ENCODE measurements around the gene UBE2D1. TPM values are rescaled to one million over a fixed set of nuclear protein-coding genes. Genes with fewer than 3 reads are reported as not detected.

Gene UBE2D1
- total RNA-seq, 1 donor from 2014 or later = 24.9 TPM

DNA sequence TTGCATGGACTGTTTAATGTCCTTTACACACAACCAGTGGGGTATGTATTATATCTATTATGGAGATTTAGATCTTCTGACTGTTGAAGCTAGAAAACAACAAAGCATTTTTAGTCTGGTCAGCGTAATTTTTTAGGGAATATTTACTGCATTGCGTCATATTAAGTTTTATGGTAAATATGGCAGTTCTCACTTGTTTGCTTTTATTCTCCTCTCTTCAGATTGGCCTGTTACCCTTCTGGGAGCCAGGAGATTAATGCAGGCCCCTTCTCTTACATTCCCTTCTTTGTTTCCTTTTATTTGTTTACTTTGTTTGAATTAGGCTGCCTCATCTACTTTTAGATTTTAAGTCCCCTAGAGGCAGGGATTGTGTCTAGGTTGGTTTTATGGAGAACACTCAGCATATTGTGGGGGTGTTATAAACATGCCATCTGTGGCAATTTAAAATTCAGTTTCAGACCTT, 13.8 kb downstream of the UBE2D1 start:
- no peaks in the 10 kb centered on the region for H3K27me3 Mint-ChIP-seq (ENCODE audit: low read depth)
- TF ChIP-seq, protein P1, sequence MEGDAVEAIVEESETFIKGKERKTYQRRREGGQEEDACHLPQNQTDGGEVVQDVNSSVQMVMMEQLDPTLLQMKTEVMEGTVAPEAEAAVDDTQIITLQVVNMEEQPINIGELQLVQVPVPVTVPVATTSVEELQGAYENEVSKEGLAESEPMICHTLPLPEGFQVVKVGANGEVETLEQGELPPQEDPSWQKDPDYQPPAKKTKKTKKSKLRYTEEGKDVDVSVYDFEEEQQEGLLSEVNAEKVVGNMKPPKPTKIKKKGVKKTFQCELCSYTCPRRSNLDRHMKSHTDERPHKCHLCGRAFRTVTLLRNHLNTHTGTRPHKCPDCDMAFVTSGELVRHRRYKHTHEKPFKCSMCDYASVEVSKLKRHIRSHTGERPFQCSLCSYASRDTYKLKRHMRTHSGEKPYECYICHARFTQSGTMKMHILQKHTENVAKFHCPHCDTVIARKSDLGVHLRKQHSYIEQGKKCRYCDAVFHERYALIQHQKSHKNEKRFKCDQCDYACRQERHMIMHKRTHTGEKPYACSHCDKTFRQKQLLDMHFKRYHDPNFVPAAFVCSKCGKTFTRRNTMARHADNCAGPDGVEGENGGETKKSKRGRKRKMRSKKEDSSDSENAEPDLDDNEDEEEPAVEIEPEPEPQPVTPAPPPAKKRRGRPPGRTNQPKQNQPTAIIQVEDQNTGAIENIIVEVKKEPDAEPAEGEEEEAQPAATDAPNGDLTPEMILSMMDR (conservative IDR thresholded peaks at IDR 0.05) = no peak
- H3K36me3 Mint-ChIP-seq (ENCODE audit: low read depth) = peaks cover 5% of the 10 kb centered on the region
- H3K4me1 Mint-ChIP-seq = peaks cover 21% of the 10 kb centered on the region
- no peak overlapping the region for H3K27ac Mint-ChIP-seq (ENCODE audit: unreplicated experiment)
- no peak overlapping the region for H3K4me3 Mint-ChIP-seq
- H3K9me3 Mint-ChIP-seq = no peaks in the 10 kb centered on the region
- DNase-seq (ENCODE audit: low read depth, low spot score) = no peak

DNA sequence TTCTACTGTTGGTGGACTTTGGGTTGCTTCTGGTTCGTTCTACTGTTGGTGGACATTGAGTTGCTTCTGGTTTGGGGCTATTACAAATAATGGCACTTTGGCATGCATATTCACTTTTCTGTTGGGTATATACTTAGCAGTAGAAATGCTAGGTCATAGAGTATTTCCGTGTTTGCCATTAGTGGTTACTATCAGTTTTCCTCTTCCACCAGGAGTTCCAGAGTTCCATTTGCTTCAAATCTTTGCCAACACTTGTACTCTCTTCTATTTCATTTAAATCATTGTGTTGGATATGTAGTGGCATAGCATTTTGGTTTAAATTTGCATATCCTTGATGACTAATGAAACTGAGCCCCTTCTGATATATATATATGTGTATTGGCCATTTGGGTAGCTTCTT, 15.2 kb downstream of the UBE2D1 start:
- H3K4me3 Mint-ChIP-seq = no peak overlapping the region
- no peaks in the 10 kb centered on the region for H3K27me3 Mint-ChIP-seq (ENCODE audit: low read depth)
- H3K27ac Mint-ChIP-seq (ENCODE audit: unreplicated experiment) = no peak overlapping the region
- TF ChIP-seq, protein P1 (conservative IDR thresholded peaks at IDR 0.05) = no peak
- H3K36me3 Mint-ChIP-seq (ENCODE audit: low read depth) = peaks cover 5% of the 10 kb centered on the region
- DNase-seq (ENCODE audit: low read depth, low spot score) = no peak
- H3K9me3 Mint-ChIP-seq = no peaks in the 10 kb centered on the region
- peaks cover 21% of the 10 kb centered on the region for H3K4me1 Mint-ChIP-seq

DNA sequence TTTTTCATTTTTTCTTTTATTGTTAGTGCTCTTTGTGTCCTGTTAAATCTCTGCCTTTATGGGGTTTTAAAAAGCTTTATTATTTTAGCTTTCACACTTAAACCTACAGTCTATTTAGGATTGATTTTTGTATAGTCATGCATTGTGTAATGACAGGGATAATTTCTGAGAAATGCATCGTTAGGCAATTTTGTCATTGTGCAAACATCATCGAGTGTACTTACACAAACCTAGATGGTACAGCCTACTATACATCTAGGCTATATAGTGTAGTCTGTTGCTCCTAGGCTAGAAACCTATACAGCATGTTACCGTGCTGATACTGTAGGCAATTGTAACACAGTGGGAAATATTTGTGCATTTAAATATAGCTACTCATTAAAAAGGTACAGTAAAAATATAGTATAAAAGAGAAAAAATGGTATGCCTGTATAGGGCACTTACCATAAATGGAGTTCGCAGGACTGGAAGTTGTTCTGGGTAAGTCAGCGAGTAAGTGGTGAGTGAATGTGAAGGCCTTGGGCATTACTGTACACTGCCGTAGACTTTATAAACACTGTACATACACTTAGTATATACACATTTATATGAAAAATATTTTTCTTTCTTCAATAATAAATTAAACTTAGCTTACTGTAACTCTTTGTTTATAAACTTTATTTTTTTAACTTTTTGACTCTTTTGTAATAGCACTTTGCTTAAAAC, 16.0 kb downstream of the UBE2D1 start:
- H3K36me3 Mint-ChIP-seq (ENCODE audit: low read depth) = peaks cover 3% of the 10 kb centered on the region
- H3K27ac Mint-ChIP-seq (ENCODE audit: unreplicated experiment) = no peak overlapping the region
- H3K9me3 Mint-ChIP-seq = no peaks in the 10 kb centered on the region
- DNase-seq (ENCODE audit: low read depth, low spot score) = no peak
- TF ChIP-seq, protein P1 (conservative IDR thresholded peaks at IDR 0.05) = no peak
- no peak overlapping the region for H3K4me3 Mint-ChIP-seq
- H3K4me1 Mint-ChIP-seq = peaks cover 21% of the 10 kb centered on the region
- no peaks in the 10 kb centered on the region for H3K27me3 Mint-ChIP-seq (ENCODE audit: low read depth)

DNA sequence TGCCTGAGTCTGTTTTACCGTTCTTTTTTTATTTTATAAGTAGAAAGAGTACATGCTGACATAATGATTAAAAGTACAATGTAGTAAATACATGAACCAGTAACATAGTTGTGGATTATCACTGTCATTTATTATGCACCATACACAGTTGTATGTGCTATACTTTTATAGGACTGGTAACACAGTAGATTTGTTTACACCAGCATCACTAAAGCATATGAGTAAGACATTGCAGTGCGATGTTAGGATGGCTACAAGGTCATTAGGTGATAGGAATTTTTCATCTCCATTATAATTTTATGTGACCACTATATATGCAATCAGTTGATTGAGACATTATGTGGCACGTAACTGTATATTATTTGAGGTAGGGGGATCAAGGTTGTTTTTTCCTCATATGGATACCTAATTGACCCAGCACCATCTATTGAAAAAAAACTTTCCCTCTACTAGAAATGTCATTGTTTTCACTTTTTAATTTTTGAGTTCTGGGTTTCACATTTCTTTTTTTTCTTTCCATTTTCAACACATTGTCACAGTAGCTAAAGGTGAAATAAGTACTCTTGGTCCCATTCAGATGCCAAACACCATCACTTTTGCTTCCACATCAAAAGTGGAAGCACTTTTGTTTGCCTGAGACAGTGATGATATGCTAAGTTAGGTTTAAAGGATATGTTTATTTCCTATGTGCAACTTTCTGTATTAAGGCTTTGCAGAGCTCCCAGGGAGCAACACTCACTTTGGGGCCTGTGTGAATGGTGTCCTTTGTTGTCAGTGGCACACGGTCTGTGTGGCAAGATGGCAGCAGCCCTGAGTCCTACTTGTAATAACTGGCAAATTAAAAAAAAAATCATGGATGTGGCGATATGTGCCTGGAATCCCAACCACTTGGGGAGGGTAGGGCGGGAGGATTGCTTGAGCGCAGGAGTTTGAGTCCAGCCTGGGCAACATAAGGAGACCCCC, 17.1 kb downstream of the UBE2D1 start:
- H3K9me3 Mint-ChIP-seq = no peaks in the 10 kb centered on the region
- H3K36me3 Mint-ChIP-seq (ENCODE audit: low read depth) = no peaks in the 10 kb centered on the region
- H3K4me3 Mint-ChIP-seq = no peak overlapping the region
- no peaks in the 10 kb centered on the region for H3K27me3 Mint-ChIP-seq (ENCODE audit: low read depth)
- peak overlapping the region; percentile 63 for H3K27ac Mint-ChIP-seq (ENCODE audit: unreplicated experiment)
- no peak for DNase-seq (ENCODE audit: low read depth, low spot score)
- TF ChIP-seq, protein P1 (conservative IDR thresholded peaks at IDR 0.05) = no peak
- peaks cover 21% of the 10 kb centered on the region for H3K4me1 Mint-ChIP-seq

DNA sequence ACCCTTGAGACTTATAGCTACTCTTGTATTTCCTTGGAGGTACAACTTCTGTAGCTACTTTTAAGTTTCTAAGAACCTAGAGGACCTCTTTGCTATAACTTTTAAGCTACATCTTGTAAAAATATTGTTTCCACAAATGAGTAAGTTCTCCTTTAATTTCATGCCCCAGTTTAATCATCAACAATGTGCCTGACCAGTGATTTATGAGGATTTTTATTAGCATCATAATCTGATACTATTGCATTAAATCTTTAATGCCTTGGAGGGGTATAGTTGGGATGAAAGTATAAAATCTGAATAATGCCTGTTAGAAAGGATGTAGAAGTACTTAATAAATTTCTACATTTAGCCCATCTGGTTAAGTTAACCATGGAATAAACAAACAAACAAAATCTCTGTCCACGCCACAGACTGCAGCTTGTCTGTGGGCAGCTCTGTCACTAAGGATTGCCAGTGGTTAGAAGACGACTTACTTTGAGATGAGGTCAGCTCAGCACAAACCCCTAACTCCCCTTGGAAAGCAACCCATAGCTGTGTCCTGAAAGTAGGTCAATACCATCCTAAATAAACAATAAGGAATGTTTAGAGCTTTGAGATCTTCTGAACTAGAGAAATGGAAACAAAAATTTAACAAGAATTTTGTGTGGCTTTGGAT, 18.3 kb downstream of the UBE2D1 start:
- TF ChIP-seq, protein P1 (conservative IDR thresholded peaks at IDR 0.05) = no peak
- no peaks in the 10 kb centered on the region for H3K9me3 Mint-ChIP-seq
- H3K4me3 Mint-ChIP-seq = no peak overlapping the region
- peaks cover 18% of the 10 kb centered on the region for H3K4me1 Mint-ChIP-seq
- no peaks in the 10 kb centered on the region for H3K27me3 Mint-ChIP-seq (ENCODE audit: low read depth)
- no peak overlapping the region for H3K27ac Mint-ChIP-seq (ENCODE audit: unreplicated experiment)
- H3K36me3 Mint-ChIP-seq (ENCODE audit: low read depth) = no peaks in the 10 kb centered on the region
- no peak for DNase-seq (ENCODE audit: low read depth, low spot score)
